Spinal cord (tissue), 10 donors: ENCODE data around the gene REG1A. TPM values are rescaled to one million over a fixed set of nuclear protein-coding genes. Genes with fewer than 3 reads are reported as not detected.
A peak's percentile ranks its signal among the peaks of the same experiment; 100 is the strongest.

Experiments
- DNase-seq, 6 donors: peaks; one replicate each; pipeline versions ENCODE4 v3.0.0 to v3.0.0-alpha.2; 2013 to 2015; ENCODE audit warnings: low spot score in 6 of 6, low read depth in 4 of 6
- H3K27ac ChIP-seq: one replicate; pipeline ENCODE4 v1.5.1; 2013; ENCODE audit warnings: low read depth, low read length, control low read depth
- H3K27me3 ChIP-seq: one replicate; pipeline ENCODE4 v1.6.1; 2013; ENCODE audit warnings: low read length; ENCODE audit not compliant: control insufficient read depth, insufficient read depth
- H3K36me3 ChIP-seq: one replicate; pipeline ENCODE4 v1.6.1; 2013; ENCODE audit warnings: low read length; ENCODE audit not compliant: control insufficient read depth, insufficient read depth
- H3K4me1 ChIP-seq: one replicate; pipeline ENCODE4 v1.6.1; 2013; ENCODE audit warnings: low read length; ENCODE audit not compliant: control insufficient read depth, insufficient read depth
- H3K4me3 ChIP-seq: one replicate; pipeline ENCODE4 v1.5.1; 2013; ENCODE audit warnings: low read depth, low read length, control low read depth
- H3K9me3 ChIP-seq: one replicate; pipeline ENCODE4 v1.6.1; 2013; ENCODE audit warnings: low read length; ENCODE audit not compliant: control insufficient read depth, insufficient read depth
- WGBS: methylation state at CpG from one replicate; pipeline ENCODE4 v1.1.5; 2013; ENCODE audit warnings: missing lambda C conversion rate; ENCODE audit not compliant: insufficient coverage; 5-methylcytosine and 5-hydroxymethylcytosine counted together
- polyA plus RNA-seq, 2 donors: library from polyadenylated mRNA; unstranded; fragments of 120-200 nt; gene quantifications; one replicate each; pipeline ENCODE4 v1.2.1, GENCODE V29; 2013; ENCODE audit not compliant: insufficient read length in 2 of 2
- total RNA-seq, 2 donors: library from RNA; depleted of rRNA in 1 of 2; stranded (reverse); fragments of 120-200 nt in 1 of 2; fragments of >200 nt in 1 of 2; gene quantifications; one replicate each; pipeline versions ENCODE4 v1.2.3 to v1.2.4, GENCODE V29; 2013 to 2014
- donor health status: healthy.

The REG1A gene
- total and polyA plus RNA-seq, 4 donors, result not detected

DNA sequence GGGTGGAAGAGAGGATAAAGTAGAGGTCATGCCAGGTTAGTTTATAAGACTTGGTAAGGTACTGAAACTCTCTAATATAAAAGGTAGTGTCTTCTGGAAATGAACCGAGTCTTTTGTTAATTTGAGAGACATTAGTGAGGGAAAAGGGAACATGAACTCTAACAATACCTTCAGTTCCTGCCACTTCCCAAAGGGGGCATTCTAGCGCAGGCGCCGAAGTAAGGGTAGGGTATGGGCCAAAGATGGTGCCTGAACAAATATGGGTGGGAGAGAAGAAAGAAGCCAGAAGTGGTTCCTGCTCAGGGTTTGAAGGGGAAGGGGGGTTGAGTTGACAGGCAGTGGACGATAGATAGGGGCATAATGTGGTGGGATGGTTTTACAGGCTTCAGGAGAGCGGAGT, 22.4 kb upstream of the REG1A start:
- WGBS, result 91% methylated on average over 6 of the region's 6 CpGs
- H3K4me1 ChIP-seq, result peaks cover 4% of the 10 kb centered on the region
- H3K4me3 ChIP-seq, result no peak overlapping the region
- no peak for DNase-seq
- H3K9me3 ChIP-seq, result no peaks in the 10 kb centered on the region
- H3K27me3 ChIP-seq, result no peaks in the 10 kb centered on the region
- H3K27ac ChIP-seq, result no peak overlapping the region
- no peaks in the 10 kb centered on the region for H3K36me3 ChIP-seq

DNA sequence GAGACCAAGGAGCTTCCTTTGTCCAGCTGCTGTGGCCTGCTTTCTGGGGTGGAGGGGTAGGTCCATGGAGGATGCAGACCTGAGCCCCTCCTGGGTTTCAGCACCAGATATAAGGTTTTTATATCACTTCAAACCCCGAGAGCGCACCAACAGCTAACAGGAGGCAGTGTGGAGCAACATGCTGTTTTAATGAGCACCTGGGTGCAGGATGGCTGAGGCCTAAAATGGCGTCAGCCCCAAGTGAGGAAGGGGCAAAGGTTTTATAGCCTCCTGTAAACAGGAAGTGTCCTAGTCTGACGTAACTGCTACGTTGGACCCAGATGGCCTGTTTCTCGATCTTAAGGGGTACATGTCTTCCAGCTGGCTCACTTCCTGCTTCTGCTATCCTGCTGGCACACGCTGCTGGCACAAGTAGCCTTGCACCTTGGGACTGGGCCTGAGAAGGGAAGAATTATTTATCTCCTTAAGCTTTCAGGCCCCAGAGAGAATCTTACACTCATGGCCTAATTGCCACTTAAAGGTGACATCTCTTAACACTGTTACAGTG, 21.1 kb upstream of the REG1A start:
- Histone ChIP-seq H3K9me3 (no peaks in the 10 kb centered on the region), H3K4me1 (peaks cover 4% of the 10 kb centered on the region), H3K36me3 (no peaks in the 10 kb centered on the region), H3K27ac (no peak overlapping the region), H3K4me3 (no peak overlapping the region), H3K27me3 (no peaks in the 10 kb centered on the region)
- WGBS, result 70% methylated on average over 6 of the region's 7 CpGs
- DNase-seq, result peak in 1 of 6 donors; percentile 45

DNA sequence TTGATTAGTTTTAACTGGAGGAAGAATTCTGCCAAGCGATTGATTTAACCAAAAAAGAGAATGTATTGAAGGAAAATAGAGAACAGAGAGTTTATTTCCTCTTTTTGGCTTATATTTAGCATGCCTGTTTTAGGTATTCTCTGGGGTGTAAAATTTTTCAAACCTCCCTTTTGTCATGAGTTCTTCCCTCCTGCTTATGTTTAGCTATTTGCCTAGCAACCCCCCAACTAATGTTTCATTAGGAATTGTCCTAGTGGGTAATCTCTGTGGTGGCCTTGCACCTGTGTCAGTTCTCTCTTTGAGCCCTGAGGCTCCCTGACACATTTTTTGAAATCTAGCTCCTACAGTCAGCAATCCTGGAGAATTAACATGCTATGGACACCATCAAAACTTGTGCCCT, 20.0 kb upstream of the REG1A start:
- no peaks in the 10 kb centered on the region for H3K9me3 ChIP-seq
- no CpG with 5 or more reads among the region's 1 CpG for WGBS
- DNase-seq, result no peak

DNA sequence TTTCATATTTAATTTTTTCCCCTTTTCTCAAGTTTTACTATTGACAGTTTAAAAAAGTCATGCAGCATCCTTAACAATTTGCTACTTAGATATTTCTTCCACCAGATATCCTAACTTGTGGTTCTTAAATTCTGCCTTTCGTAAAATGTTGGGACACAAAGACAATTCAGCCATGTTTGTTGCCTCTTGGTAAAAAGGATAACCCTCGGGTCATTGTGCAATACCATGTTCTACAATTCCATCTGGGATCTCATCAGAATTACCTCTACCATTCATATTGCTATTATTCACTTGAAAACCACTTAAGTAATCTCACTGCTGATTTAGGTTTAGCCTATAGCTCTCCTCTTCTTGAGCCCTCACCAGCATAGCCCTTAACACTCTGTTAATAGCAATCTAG, 19.3 kb upstream of the REG1A start:
- Histone ChIP-seq H3K4me3 (no peak overlapping the region), H3K9me3 (no peaks in the 10 kb centered on the region), H3K27me3 (no peaks in the 10 kb centered on the region), H3K36me3 (no peaks in the 10 kb centered on the region), H3K4me1 (peaks cover 4% of the 10 kb centered on the region), H3K27ac (no peak overlapping the region)
- DNase-seq, result no peak
- 94% methylated on average over 2 of the region's 2 CpGs for WGBS

More for the DNA sequence above, 20.0 kb upstream of the REG1A start:
- no peaks in the 10 kb centered on the region for H3K27me3 ChIP-seq
- H3K36me3 ChIP-seq, result no peaks in the 10 kb centered on the region
- H3K27ac ChIP-seq, result no peak overlapping the region
- H3K4me3 ChIP-seq, result no peak overlapping the region
- peaks cover 4% of the 10 kb centered on the region for H3K4me1 ChIP-seq

DNA sequence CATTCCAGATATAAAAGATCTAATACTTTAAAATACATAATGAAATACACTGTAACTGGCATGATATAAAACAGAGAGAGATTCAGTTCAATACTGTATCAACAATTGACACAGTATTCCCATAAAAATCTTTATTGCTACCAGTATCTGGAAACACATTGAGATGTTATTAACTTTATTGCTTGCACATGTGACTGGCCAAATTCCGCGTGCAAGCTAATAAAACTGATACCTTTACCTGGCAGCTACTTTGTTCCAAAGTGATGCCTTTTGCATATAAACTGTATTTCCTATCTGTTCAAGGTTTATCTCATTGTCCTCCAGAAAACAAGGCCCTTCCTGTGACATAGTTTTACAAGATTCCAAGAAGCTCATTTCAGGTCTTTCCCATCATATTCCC, 17.1 kb upstream of the REG1A start:
- no peak overlapping the region for H3K27ac ChIP-seq
- no peak for DNase-seq
- no peaks in the 10 kb centered on the region for H3K36me3 ChIP-seq
- peaks cover 4% of the 10 kb centered on the region for H3K4me1 ChIP-seq
- no peaks in the 10 kb centered on the region for H3K27me3 ChIP-seq
- H3K4me3 ChIP-seq, result no peak overlapping the region
- no peaks in the 10 kb centered on the region for H3K9me3 ChIP-seq
- 94% methylated on average over 2 of the region's 2 CpGs for WGBS

DNA sequence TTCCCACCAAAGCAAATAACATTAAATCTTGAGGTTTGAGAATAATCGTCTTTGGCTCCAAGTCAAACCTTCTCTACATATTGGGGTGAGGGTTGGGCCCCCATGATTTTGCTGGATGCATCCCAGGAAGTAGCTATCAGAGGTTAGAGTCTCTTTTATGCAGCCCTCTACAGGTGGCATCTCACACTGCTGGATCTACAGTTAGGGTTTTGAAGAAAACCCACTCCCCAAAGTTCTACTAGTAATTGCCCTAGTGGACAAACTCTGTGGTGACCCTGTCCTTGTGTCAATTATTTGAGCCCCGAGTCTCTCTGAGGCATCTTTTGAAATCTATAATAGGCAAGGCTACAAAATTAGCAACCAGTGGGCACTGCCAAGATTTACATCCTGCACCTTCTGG, 15.0 kb upstream of the REG1A start:
- H3K27ac ChIP-seq, result no peak overlapping the region
- H3K36me3 ChIP-seq, result no peaks in the 10 kb centered on the region
- no peaks in the 10 kb centered on the region for H3K4me1 ChIP-seq
- no peaks in the 10 kb centered on the region for H3K9me3 ChIP-seq
- H3K27me3 ChIP-seq, result no peaks in the 10 kb centered on the region
- 100% methylated on average over 1 of the region's 2 CpGs for WGBS
- H3K4me3 ChIP-seq, result no peak overlapping the region
- DNase-seq, result no peak

DNA sequence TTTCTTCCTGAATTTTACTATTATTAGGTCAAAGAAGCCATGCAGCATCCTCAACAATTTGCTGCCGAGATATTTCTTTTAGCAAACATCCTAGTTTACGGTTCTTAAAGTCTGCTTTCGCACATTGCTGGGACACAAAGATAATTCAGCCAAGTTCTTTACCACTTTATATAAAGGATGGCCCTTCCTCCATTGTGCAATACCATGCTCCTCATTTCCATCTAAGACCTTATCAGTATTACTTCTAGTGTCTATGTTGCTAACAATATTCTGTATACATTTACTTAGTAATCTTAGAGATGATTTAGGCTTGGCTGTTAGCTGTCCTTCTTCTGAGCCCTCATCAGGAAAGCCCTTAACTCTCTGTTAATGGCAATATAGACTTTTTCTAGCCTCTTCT, 8.0 kb upstream of the REG1A start:
- 100% methylated on average over 3 of the region's 3 CpGs for WGBS
- no peaks in the 10 kb centered on the region for H3K36me3 ChIP-seq
- no peaks in the 10 kb centered on the region for H3K9me3 ChIP-seq
- H3K27me3 ChIP-seq, result no peaks in the 10 kb centered on the region
- H3K4me3 ChIP-seq, result no peak overlapping the region
- no peak for DNase-seq
- H3K4me1 ChIP-seq, result no peaks in the 10 kb centered on the region
- H3K27ac ChIP-seq, result no peak overlapping the region

DNA sequence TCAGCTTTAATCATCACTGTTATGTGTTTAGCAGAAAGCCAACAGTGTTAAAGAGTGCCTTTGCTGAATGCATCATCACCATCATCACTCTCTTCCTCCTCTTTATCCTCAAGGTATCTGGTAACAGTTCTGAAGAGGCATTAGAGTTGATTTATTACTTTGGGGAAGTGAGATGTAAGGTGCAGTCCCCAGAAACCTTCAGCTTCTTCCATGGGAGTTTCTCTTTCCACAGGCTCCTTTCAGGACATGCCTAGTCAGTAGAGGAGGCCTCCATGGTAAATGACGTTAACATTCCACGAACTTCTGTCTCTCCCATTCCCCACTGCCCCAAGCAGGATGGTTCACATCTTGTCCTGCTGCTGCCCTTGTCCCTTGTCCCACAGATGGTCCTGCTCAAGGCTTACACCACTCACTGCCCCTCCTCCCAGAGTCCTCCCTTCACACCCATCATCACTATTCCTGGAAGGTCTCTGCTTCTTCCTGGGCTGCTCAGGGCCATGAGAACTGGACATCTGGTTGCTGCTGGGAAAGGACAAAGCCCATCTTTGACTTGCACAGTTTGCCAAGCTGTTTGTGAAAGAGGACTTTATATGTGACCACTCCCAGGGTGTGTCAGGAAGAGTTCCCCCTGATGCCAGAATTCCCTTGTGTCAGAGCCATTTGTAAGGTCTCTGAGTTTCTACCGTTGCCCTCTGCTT, 5.3 kb upstream of the REG1A start:
- WGBS, result 100% methylated on average over 2 of the region's 3 CpGs
- Histone ChIP-seq H3K9me3 (no peaks in the 10 kb centered on the region), H3K27ac (no peak overlapping the region), H3K27me3 (no peaks in the 10 kb centered on the region), H3K4me3 (no peak overlapping the region), H3K4me1 (no peaks in the 10 kb centered on the region), H3K36me3 (no peaks in the 10 kb centered on the region)
- no peak for DNase-seq

DNA sequence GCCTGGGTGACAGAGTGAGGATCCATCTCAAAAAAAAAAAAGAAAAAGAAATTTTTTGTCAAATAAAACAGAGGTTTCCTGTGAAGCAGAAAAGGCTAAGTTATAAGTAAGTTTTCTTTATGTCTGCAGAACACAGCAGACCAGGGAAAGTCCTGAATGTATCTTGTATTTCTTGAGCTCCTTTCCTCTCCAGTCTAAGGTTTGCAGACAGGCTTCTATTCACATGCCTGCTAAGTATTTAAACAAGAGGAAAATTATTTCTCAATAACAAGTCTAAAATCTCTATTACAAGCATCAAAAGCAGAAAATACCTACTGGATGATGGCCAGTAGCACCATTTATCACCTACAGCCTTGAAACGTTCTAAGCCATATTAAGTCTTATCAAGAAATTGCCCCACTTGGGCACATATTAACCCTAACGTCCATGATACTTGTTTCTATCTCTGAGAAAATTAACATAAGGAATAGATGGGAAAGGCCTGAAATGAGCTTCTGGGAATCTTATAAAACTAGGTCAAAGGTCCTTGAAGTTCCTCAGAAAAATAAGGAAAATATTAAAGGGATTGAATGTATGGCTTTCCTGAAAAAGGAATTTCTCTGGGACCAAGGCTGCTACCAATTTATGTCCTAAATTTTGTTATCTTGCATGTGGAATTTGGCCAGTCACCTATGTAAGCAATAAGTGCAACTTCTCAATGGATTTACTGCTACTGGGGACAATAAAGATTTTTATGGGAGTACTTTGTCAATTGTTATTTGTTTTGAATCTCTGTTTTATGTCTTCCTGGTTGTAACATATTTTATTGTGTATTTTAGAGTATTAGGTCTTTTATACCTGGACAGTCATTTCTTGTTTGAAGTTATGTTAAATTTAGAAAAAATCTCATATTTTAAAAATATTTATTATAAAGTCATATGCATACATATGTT, 3.0 kb upstream of the REG1A start:
- WGBS, result no CpG with 5 or more reads among the region's 2 CpGs
- Histone ChIP-seq H3K27me3 (no peaks in the 10 kb centered on the region), H3K4me1 (no peaks in the 10 kb centered on the region), H3K36me3 (no peaks in the 10 kb centered on the region), H3K4me3 (no peak overlapping the region), H3K27ac (no peak overlapping the region), H3K9me3 (no peaks in the 10 kb centered on the region)
- DNase-seq, result no peak
